GM23338 (cell line): Measurements from ENCODE around the gene DOCK1.

Experiments
- CREB1 ChIP-seq: fragments of 250-450 bp; sonication (Bioruptor Pico); IDR thresholded peaks from 2 replicates; pipeline ENCODE4 v1.5.0; 2020; ENCODE audit warnings: low read depth, mild to moderate bottlenecking, moderate library complexity
- CTCF ChIP-seq, 2 experiments: fragments of 200-600 bp in 1 of 2; sonication (generic) in 1 of 2; conservative IDR thresholded peaks; 2 replicates each; pipeline versions ENCODE4 v1.5.1 to v1.6.1; 2016 to 2017; ENCODE audit warnings: antibody characterized with exemption in 2 of 2, low read depth in 2 of 2, mild to moderate bottlenecking in 2 of 2, moderate library complexity in 1 of 2
- EZH2 ChIP-seq: fragments of 200-600 bp; sonication (generic); IDR thresholded peaks from one replicate; pipeline ENCODE4 v1.8.0; 2017; ENCODE audit warnings: antibody characterized with exemption, mild to moderate bottlenecking, low read depth; ENCODE audit not compliant: unreplicated experiment
- EZH2phosphoT487 ChIP-seq: fragments of 200-600 bp; sonication (generic); IDR thresholded peaks from one replicate; pipeline ENCODE4 v1.8.1; 2018; ENCODE audit warnings: antibody characterized with exemption; ENCODE audit not compliant: unreplicated experiment
- JUNB ChIP-seq: IDR thresholded peaks from one replicate; pipeline ENCODE4 v1.6.1; 2016; ENCODE audit warnings: antibody characterized with exemption; ENCODE audit not compliant: unreplicated experiment
- NANOG ChIP-seq: IDR thresholded peaks from 2 replicates; pipeline ENCODE4 v1.6.1; 2016; ENCODE audit warnings: antibody characterized with exemption, borderline replicate concordance
- POLR2AphosphoS5 ChIP-seq: IDR thresholded peaks from 2 replicates; pipeline ENCODE4 v1.6.1; 2016; ENCODE audit warnings: antibody characterized with exemption, low read depth
- REST ChIP-seq: IDR thresholded peaks from one replicate; pipeline ENCODE4 v1.6.1; 2018; ENCODE audit warnings: antibody characterized with exemption; ENCODE audit not compliant: unreplicated experiment
- STAT1 ChIP-seq: IDR thresholded peaks from one replicate; pipeline ENCODE4 v1.6.1; 2016; ENCODE audit warnings: antibody characterized with exemption; ENCODE audit not compliant: unreplicated experiment
- ZNF114 ChIP-seq: fragments of 250-450 bp; sonication (Bioruptor Pico); IDR thresholded peaks from 2 replicates; pipeline ENCODE4 v1.5.0; 2020; ENCODE audit warnings: mild to moderate bottlenecking, moderate library complexity
- ZNF331 ChIP-seq: fragments of 250-450 bp; sonication (Bioruptor Pico); IDR thresholded peaks from 2 replicates; pipeline ENCODE4 v1.5.0; 2020; ENCODE audit warnings: low read depth, mild to moderate bottlenecking, moderate library complexity
- ZNF462 ChIP-seq: fragments of 250-450 bp; sonication (Bioruptor Pico); IDR thresholded peaks from 2 replicates; pipeline ENCODE4 v1.5.0; 2020; ENCODE audit warnings: mild to moderate bottlenecking, moderate library complexity
- TF ChIP-seq, protein P1 (sequence below): IDR thresholded peaks from 2 replicates; pipeline ENCODE4 v1.6.1; 2016; ENCODE audit warnings: antibody characterized with exemption

DNA sequence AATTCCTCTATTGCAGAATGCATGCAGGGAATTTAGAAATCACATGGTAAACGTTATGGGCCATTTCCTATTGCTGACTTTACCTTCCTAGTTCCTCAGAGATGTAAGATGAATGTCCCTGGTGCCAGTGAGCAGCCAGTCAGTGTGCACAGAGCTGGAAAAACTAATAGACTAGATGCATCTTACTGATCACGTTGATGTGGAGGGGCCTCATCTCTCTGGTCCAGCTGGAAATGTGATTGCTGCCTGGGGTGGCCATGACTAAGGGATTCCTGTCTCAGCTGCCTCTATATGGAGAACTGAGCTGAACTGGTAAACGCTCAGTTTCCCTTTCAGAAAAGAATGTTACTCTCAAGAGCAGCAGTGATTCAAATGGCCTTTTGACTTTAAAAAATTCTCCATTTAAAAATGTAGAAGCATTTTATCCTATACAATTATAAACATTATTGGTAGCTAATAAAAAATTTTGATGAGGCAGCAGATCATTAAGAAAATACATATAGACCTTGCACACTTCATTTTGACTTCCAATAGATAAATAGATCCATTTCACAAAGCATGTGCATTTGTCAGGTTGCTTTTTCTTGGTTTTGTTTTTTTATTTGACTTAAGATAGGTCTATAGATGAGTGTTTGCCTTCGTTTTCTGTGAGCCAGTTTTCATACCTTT is 371.7 kb downstream of the DOCK1 start:
- no peak for TF ChIP-seq POLR2AphosphoS5
- TF ChIP-seq CTCF (conservative IDR thresholded peaks at IDR 0.05; ENCODE audit: low read depth in 2 of 2), result no peak
- no peak for TF ChIP-seq EZH2
- TF ChIP-seq CREB1 (CRISPR knock-in tag), result no peak
- TF ChIP-seq JUNB, result no peak
- TF ChIP-seq NANOG, result no peak
- TF ChIP-seq EZH2phosphoT487, result no peak
- no peak for TF ChIP-seq REST
- no peak for TF ChIP-seq STAT1
- TF ChIP-seq, protein P1, sequence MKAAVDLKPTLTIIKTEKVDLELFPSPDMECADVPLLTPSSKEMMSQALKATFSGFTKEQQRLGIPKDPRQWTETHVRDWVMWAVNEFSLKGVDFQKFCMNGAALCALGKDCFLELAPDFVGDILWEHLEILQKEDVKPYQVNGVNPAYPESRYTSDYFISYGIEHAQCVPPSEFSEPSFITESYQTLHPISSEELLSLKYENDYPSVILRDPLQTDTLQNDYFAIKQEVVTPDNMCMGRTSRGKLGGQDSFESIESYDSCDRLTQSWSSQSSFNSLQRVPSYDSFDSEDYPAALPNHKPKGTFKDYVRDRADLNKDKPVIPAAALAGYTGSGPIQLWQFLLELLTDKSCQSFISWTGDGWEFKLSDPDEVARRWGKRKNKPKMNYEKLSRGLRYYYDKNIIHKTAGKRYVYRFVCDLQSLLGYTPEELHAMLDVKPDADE, result no peak
- TF ChIP-seq ZNF331 (CRISPR knock-in tag), result no peak
- no peak for TF ChIP-seq ZNF462
- no peak for TF ChIP-seq ZNF114 (CRISPR knock-in tag)
